ENCODE measurements around the gene CADPS2. TPM values are rescaled to one million over a fixed set of nuclear protein-coding genes. Genes with fewer than 3 reads are reported as not detected.

CADPS2 gene
- total and polyA plus RNA-seq, 10 of the 15 experiments (the other 5 are each of a cell fraction or from before 2014, with no cell fraction given) = 0.05 to 7.5 (median 0.25) TPM

- Histone ChIP-seq H3K9me3 (replicated peaks; ENCODE audit: control insufficient read depth, insufficient read depth, low read length) (no peaks in the 10 kb centered on the region), H3K36me3 (ENCODE audit: control insufficient read depth in 2 of 2, insufficient read depth in 2 of 2, low read length in 1 of 2) (no peaks in the 10 kb centered on the region), H3K4me1 (ENCODE audit: control insufficient read depth, insufficient read depth, low read length) (no peaks in the 10 kb centered on the region), H3K4me2 (ENCODE audit: control insufficient read depth, insufficient read depth) (no peak overlapping the region), H3K79me2 (ENCODE audit: control insufficient read depth, insufficient read depth, low read length) (no peaks in the 10 kb centered on the region), H3K4me3 (no peak overlapping the region), H3K27me3 (replicated peaks in 1 of 2; ENCODE audit: control insufficient read depth in 2 of 2, insufficient read depth in 2 of 2, low read length in 1 of 2) (no peaks in the 10 kb centered on the region), H3K27ac (ENCODE audit: control insufficient read depth, insufficient read depth) (no peak overlapping the region), H4K20me1 (ENCODE audit: control insufficient read depth, insufficient read depth) (no peaks in the 10 kb centered on the region), H2AFZ (ENCODE audit: control insufficient read depth, low read depth, low read length) (no peak overlapping the region), H3K9ac (ENCODE audit: control insufficient read depth, insufficient read depth, low read length) (no peak overlapping the region)
- ChIA-PET SMC1A (ENCODE audit: uncharacterized antibody, unreplicated experiment) (interaction anchor here (0.7 to 1.5 kb wide), 3 partner anchors 20 to 188 kb away, joined by 3 read pairs; no protein-coding TSS in a partner anchor), CTCF (no interaction called here), POLR2A (no interaction called here), RAD21 (ENCODE audit: unreplicated experiment) (no interaction called here)
- no peak for FAIRE-seq
- intact Hi-C loops (cut with micrococcal nuclease; ENCODE audit: unreplicated experiment) = no loop called here
- in situ Hi-C loops (cut with MboI) = no loop called here
- no TSS peak for BruUV-seq (replicated peaks)
- TF ChIP-seq SREBF2 (IDR thresholded peaks at IDR 0.05; ENCODE audit: low read length) (no peak), HDGF (IDR thresholded peaks at IDR 0.05) (no peak), MTA2 (IDR thresholded peaks at IDR 0.05; ENCODE audit: low read depth) (no peak), BHLHE40 (IDR thresholded peaks at IDR 0.05; ENCODE audit: borderline replicate concordance in 1 of 2, low read depth in 2 of 2, low read length in 1 of 2) (no peak), STAT3 (IDR thresholded peaks at IDR 0.05; ENCODE audit: low read depth, low read length) (no peak), ZNF217 (IDR thresholded peaks at IDR 0.05) (no peak), SMC3 (IDR thresholded peaks at IDR 0.05; ENCODE audit: borderline replicate concordance, low read length) (no peak), CHD4 (IDR thresholded peaks at IDR 0.05) (no peak), HCFC1 (IDR thresholded peaks at IDR 0.05; ENCODE audit: low read length) (no peak), RAD51 (IDR thresholded peaks at IDR 0.05) (no peak), RUNX3 (IDR thresholded peaks at IDR 0.05; ENCODE audit: low read length) (no peak), ZNF24 (IDR thresholded peaks at IDR 0.05) (no peak)
- TF ChIP-seq, protein P1, sequence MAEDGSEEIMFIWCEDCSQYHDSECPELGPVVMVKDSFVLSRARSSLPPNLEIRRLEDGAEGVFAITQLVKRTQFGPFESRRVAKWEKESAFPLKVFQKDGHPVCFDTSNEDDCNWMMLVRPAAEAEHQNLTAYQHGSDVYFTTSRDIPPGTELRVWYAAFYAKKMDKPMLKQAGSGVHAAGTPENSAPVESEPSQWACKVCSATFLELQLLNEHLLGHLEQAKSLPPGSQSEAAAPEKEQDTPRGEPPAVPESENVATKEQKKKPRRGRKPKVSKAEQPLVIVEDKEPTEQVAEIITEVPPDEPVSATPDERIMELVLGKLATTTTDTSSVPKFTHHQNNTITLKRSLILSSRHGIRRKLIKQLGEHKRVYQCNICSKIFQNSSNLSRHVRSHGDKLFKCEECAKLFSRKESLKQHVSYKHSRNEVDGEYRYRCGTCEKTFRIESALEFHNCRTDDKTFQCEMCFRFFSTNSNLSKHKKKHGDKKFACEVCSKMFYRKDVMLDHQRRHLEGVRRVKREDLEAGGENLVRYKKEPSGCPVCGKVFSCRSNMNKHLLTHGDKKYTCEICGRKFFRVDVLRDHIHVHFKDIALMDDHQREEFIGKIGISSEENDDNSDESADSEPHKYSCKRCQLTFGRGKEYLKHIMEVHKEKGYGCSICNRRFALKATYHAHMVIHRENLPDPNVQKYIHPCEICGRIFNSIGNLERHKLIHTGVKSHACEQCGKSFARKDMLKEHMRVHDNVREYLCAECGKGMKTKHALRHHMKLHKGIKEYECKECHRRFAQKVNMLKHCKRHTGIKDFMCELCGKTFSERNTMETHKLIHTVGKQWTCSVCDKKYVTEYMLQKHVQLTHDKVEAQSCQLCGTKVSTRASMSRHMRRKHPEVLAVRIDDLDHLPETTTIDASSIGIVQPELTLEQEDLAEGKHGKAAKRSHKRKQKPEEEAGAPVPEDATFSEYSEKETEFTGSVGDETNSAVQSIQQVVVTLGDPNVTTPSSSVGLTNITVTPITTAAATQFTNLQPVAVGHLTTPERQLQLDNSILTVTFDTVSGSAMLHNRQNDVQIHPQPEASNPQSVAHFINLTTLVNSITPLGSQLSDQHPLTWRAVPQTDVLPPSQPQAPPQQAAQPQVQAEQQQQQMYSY (CRISPR knock-in tag; IDR thresholded peaks at IDR 0.05) = no peak
- TF ChIP-seq, protein P2, sequence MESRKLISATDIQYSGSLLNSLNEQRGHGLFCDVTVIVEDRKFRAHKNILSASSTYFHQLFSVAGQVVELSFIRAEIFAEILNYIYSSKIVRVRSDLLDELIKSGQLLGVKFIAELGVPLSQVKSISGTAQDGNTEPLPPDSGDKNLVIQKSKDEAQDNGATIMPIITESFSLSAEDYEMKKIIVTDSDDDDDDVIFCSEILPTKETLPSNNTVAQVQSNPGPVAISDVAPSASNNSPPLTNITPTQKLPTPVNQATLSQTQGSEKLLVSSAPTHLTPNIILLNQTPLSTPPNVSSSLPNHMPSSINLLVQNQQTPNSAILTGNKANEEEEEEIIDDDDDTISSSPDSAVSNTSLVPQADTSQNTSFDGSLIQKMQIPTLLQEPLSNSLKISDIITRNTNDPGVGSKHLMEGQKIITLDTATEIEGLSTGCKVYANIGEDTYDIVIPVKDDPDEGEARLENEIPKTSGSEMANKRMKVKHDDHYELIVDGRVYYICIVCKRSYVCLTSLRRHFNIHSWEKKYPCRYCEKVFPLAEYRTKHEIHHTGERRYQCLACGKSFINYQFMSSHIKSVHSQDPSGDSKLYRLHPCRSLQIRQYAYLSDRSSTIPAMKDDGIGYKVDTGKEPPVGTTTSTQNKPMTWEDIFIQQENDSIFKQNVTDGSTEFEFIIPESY (IDR thresholded peaks at IDR 0.05) = no peak
- TF ChIP-seq, protein P3, sequence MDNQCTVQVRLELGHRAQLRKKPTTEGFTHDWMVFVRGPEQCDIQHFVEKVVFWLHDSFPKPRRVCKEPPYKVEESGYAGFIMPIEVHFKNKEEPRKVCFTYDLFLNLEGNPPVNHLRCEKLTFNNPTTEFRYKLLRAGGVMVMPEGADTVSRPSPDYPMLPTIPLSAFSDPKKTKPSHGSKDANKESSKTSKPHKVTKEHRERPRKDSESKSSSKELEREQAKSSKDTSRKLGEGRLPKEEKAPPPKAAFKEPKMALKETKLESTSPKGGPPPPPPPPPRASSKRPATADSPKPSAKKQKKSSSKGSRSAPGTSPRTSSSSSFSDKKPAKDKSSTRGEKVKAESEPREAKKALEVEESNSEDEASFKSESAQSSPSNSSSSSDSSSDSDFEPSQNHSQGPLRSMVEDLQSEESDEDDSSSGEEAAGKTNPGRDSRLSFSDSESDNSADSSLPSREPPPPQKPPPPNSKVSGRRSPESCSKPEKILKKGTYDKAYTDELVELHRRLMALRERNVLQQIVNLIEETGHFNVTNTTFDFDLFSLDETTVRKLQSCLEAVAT (IDR thresholded peaks at IDR 0.05) = no peak
- TF ChIP-seq, protein P4, sequence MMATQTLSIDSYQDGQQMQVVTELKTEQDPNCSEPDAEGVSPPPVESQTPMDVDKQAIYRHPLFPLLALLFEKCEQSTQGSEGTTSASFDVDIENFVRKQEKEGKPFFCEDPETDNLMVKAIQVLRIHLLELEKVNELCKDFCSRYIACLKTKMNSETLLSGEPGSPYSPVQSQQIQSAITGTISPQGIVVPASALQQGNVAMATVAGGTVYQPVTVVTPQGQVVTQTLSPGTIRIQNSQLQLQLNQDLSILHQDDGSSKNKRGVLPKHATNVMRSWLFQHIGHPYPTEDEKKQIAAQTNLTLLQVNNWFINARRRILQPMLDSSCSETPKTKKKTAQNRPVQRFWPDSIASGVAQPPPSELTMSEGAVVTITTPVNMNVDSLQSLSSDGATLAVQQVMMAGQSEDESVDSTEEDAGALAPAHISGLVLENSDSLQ (IDR thresholded peaks at IDR 0.05) = no peak
- no peak for DNase-seq (ENCODE audit: low read depth, low spot score)
- WGBS (ENCODE audit: insufficient coverage, insufficient replicate concordance, low lambda C conversion rate, missing lambda C conversion rate) = 86% methylated on average over 1 of the region's 1 CpG
- ATAC-seq = peak; percentile 18; the same call in 1 of the 3 replicates
Observed at GRCh38 chr7:122340427-122340826, 545.8 kb downstream of the CADPS2 start.
